GM18873 (cell line): ENCODE measurements around the gene VPS35L.

Experiments used
- ATAC-seq: cut with Tn5 transposase; IDR thresholded peaks from one replicate; pipeline ENCODE4 v1.9.1; 2021; ENCODE audit warnings: mild to moderate bottlenecking, moderate library complexity, moderate number of reproducible peaks; ENCODE audit not compliant: unreplicated experiment, low FRiP score

Gene VPS35L

DNA sequence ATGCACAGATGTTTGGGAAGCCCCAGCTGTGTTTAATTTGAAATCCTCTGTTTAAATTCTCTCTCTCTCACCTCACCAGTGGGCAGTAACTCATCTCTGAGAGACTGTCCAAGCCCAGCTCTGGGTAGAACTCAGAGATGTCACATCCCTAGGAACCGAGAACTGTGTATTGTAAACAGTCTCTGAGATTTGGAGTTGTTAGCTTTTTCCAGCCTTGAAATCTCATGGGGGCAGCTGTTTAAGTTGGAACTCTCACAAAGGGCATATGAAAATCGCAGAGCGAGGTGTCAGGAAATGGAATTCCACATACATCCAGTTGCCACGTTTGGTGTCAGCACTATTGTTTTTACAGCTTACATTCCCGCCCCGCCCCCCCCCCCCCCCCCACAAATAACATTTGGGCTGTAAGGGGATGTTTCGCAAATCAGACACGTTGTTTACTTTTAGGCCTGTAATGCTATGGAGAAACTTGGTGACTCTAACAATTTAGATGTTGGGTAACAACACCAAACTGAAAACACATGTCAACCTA, 34.3 kb downstream of the VPS35L start:
- no peak for ATAC-seq

DNA sequence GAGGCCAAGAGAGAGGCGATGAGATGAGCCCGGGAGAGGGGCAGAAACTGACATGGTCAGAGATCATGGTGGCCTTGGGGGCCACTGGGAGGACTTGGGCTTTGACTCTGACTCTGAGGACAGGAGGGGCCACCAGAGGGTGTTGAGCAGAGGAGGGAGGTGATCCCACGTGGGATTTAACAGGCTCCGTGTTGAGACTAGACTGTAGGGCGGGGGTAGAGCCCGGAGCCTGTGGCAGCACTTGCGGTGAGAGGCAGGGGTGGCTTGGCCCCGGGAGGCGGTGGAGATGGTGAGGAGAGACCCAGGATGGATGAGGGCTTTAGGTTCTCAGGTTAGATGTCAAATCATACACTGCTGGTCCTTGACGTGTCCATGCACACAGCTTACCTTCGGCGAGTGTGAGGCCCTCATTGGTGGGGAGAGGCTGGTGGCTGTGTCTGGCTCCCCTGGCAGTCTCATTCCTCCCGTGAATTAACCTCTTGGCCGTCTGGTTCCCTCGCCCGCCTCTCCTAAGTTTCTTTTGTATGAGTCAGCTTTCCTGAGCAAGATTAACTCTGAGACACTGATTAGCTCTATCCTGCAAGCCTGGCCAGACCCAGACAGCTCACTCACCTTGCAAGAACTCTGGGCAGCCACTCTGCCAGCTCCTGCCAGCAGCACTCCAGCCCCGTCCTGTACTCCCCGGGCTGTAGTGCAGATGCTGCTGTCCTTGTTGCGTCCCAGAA, 39.7 kb downstream of the VPS35L start:
- ATAC-seq: no peak

DNA sequence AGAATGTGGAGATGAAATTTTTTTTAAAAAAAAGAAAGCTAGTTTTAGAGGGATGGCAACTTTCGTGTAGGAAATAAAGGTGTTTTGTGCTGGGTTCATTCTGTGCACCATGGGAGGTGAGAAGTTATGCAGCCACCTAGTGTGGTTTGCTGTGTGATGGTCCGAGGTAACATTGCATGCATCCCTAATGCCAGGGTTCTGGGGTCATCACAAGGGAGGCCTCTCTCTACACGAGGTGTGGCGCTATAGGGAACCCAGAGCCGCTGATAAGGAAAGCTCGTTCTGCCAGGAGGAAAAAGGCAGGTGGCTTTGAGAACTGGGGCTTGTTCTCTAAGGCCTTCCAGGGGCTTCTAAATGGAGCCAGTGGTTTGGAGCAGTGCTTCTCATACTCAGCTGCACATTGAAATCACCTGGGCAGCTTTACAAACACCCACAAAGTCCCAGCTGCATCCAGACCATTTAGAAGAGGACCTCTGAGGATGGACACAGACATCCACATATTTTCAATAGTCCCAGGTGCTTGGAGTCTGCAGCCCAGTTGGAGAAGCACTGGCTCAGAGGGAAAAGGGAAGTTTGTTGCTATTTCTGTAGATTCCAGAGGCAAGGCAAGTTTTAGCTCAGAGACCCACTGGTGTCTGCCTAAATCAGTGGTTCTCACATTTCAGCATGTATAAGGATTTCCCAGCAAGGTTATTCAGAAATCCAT, 43.5 kb downstream of the VPS35L start:
- no peak for ATAC-seq

GRCh38 chr16:19599968-19600716, 44.6 kb downstream of the VPS35L start:
- ATAC-seq: no peak

DNA sequence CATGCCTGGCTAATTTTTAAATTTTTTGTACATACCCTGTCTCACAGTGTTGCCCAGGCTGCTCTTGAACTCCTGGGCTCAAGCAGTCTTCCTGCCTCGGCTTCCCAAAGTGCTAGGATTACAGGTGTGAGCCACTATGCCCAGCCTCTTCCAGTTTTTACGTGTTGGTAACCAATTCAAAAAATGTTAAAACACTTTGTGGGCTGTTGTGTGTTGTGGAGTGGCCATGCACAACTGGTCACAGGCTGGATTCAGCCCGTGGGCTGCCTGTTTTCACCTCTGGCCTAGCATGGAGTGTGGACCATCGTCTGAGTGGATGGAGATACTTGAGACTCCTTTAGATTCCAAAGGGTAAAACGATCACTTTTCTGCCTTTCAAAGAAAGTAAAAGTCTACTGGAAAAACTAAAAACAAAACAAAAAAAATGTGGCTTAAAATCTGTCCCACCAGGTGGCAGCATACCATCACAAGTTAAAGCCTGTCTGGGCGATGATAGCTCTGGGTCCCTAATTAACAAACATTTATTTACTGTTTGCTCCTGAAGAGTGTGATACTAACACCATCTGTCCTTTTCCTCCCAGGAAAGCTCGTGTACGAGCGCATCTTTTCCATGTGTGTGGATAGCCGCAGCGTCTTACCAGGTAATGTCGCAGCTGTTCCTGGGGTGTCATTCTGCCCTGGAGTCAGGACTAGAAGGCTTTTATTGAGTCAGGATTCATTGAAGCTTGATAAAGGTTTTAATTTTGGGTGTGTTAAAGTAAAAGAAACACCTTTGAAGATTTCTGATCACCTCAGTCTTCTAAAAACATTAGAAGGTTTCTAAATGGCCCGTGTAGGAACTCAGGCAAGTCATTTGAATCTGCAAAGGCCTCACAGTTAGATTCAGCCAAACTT, 45.8 kb downstream of the VPS35L start:
- ATAC-seq: no peak

DNA sequence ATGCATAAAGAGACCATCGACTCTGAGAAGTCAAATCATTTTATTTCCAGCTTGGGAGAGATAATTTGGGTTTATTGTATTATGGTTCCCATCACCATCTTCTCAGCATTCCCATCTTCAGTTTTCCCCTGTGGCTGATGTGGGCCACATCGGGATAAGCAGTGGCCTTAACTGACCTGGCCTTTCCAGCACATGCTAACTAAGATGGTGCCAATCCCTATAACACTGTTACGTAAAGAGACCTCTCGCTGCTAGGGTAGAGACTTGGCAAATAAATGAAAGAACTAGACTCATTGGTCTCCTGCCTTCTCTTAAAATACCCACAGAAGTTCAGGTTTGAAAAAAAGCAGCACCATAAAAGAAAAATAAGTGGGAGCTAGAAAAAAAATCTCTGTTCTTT, 49.4 kb downstream of the VPS35L start:
- ATAC-seq: no peak

DNA sequence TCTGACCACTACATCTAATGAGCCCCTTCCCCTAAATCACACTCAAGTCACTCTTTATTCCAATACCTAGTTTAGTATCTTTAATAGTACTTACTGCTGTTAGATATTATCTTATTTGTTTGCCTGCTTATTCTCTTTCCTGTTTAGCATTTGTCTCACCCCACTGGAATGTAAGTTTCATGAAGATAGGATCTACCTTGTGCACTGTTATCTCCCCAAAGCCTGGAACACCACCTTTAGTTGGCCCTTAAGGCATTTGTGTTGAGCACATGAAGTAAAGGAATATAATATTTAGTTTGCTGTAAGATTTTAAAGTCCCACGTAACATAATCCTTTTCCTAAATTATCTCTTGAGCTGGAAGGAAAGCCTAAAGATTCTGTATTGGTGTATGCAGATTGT, 50.2 kb downstream of the VPS35L start:
- no peak for ATAC-seq

DNA sequence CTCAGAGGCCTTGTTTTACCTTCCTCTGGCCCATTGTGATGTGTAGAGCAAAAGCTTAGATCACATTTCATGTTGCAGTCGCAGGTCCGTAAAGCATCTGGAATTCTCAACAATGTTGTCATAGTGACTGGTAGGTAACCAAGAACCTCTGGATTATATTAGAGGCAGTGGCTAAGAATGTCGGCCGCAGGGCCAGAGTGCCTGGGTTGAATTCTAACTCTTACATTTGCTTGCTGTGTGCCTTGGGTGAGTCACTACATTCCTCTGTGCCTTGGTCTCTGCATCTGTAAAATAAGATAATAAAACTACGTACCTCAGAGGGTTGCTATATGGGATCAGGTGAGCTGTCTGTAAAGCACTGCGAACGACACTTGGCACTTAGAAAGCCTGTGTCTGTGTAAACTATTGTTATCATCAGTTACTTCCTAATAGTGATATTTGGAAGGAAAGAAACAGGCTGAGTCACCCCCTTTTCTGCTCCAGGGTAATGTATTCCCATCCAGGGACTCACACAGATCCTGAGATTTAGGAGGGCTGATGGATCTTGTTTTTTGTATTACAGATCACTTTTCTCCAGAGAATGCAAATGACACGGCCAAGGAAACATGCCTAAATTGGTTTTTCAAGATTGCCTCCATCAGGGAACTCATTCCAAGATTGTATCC, 52.2 kb downstream of the VPS35L start:
- no peak for ATAC-seq

DNA sequence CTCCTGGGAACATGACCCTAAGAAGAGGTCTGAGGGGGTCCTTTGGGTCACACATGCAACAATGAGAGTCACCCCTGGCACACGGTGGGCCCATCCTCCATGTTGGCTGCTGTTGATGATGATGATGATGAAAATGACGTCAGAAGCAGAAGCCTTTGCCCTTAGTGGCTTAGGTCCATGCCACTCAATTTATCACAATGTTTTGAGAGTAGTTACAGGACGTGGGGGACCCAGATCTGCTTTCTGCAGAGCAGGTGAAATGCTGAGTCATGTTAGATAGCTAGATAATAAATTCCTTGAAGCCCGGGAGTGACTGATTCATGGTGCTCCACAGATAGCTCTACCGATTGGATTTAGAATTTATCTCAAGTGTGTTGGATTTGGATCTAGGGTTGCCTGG, 53.9 kb downstream of the VPS35L start:
- no peak for ATAC-seq

GRCh38 chr16:19610200-19610599, 54.7 kb downstream of the VPS35L start:
- ATAC-seq: no peak

DNA sequence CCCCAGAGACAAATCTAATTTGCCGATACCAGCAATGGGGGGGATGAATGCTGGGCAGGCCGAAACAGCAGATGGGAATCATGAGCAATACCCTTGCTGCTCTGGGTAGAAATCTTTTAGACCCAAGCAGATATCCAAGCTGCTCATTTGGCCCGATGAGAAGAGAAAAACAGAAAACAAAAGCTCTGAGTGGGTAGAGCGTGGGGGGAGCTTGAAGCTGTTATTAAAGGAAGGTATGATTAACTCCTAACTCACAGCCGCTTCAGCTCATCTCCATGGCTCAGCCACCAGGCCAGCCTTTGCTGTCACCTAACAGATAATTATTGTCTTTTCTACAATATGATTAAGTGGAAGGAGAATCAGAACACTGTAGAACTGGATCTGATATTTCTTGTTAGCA, 58.3 kb downstream of the VPS35L start:
- no peak for ATAC-seq

DNA sequence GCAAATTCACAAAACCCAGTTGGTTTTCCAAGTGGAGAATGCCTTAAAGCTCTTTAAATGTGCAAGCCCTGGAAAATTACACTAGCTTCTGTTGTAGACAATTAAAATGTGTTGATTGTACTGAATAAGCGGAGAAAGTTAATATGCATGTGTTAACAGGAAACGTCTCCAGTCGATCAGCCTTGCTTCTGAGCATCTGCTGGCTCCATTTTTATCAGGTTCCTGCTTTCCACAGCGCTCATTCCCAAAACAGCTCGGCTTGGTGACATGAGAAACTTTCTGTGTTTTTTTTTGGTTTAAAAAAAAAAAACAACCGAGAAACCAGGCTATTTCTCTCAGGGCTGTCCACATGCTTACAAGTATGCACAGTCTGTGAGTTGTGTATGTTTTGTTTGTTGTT, 60.7 kb downstream of the VPS35L start:
- no peak for ATAC-seq

GRCh38 chr16:19618876-19619275, 63.4 kb downstream of the VPS35L start:
- ATAC-seq: no peak

GRCh38 chr16:19621445-19621844, 65.9 kb downstream of the VPS35L start:
- no peak for ATAC-seq

DNA sequence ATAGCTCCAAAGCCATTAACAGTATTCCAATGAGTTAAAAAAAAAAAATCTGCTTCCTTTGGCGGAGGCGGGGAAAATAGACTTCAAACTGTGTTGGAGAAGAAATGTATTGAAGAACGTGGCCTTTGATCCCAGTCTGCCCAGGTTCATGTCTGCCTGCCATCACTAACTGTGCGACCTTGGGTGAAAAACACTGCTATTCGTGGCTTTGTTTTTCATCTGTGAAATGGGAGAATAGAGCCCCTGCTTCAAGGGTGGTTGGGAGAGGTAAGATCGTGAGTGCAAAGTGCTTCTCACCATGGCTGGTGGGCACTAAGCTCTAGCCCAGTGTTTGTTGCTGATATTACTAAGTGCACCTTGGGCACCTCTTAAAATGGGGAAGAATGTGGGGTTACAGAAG, 69.5 kb downstream of the VPS35L start:
- ATAC-seq: no peak

- ATAC-seq: no peak
Measured at GRCh38 chr16:19636436-19637267, 81.1 kb downstream of the VPS35L start.

DNA sequence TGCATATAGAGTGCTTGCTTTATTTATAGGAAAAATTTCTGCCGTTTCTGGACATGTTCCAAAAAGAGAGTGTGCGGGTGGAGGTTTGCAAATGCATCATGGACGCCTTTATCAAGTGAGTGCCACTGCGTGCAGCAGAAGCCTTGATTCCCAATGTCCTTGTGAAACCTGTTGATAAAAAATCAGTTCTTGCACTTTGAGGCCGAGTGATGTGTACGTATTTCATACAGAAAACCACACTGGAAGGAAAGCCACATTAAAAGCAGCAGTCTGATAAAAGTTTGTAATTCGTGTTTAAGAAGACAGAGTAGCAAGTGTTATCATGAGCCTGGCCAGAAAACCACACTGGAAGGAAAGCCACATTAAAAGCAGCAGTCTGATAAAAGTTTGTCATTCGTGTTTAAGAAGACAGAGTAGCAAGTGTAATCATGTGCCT, 84.5 kb downstream of the VPS35L start:
- no peak for ATAC-seq

DNA sequence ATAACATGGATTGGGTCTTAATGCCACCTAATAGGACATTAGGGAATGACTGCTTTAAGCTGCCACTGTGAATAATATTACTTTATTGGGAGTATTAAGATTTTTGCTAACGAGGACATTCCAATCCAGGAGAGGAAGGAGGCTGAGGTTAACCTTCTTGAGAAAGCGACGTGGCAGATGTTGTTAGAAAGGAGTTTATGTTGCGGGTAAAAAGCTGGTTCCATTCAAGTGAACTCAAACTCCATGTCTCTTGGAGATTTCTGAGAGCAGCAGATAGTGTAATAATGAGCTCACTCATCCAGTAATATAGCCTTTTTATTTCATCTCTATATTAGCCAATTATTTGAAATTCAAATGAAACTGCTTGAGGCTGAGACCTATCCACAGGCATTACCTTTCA, 87.0 kb downstream of the VPS35L start:
- no peak for ATAC-seq

DNA sequence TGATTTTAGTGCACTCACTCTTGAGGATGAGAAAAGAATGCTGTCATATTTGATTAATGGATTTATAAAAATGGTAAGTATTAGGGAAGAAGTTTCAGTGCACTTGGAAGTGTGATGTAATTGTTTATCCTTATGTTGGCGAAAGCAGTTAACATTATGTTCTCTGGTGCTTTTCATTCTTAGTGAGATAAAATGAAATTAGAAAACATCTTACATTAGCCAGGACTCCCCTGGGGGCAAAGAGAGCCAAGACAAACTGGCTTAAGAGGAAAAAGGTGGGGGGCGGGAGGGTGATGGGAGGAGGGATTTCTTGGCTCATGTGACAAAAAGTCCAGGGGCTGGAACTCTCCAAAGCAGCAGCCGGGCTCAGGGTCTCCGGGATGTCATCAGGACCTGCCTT, 89.4 kb downstream of the VPS35L start:
- no peak for ATAC-seq
